Fibroblast of lung (primary cell): ENCODE results near the gene MEGF10.

ENCODE experiments used
- EZH2 ChIP-seq: IDR thresholded peaks from 2 replicates; pipeline ENCODE4 v1.5.1; 2012; ENCODE audit warnings: low read length, control low read depth, mild to moderate bottlenecking; ENCODE audit errors: missing control alignments
- TF ChIP-seq, protein P1 (sequence below), 2 donors: IDR thresholded peaks in 1 of 2; conservative IDR thresholded peaks in 1 of 2; 1 replicate in 1 of 2; 2 replicates in 1 of 2; pipeline ENCODE4 v1.5.1; 2011 to 2012; ENCODE audit warnings: low read length in 2 of 2, control low read depth in 1 of 2, inconsistent platforms in 1 of 2, low read depth in 1 of 2, mild to moderate bottlenecking in 1 of 2

GRCh38 chr5:127330116-127330515 is 39.5 kb downstream of the MEGF10 start:
- TF ChIP-seq, protein P1, sequence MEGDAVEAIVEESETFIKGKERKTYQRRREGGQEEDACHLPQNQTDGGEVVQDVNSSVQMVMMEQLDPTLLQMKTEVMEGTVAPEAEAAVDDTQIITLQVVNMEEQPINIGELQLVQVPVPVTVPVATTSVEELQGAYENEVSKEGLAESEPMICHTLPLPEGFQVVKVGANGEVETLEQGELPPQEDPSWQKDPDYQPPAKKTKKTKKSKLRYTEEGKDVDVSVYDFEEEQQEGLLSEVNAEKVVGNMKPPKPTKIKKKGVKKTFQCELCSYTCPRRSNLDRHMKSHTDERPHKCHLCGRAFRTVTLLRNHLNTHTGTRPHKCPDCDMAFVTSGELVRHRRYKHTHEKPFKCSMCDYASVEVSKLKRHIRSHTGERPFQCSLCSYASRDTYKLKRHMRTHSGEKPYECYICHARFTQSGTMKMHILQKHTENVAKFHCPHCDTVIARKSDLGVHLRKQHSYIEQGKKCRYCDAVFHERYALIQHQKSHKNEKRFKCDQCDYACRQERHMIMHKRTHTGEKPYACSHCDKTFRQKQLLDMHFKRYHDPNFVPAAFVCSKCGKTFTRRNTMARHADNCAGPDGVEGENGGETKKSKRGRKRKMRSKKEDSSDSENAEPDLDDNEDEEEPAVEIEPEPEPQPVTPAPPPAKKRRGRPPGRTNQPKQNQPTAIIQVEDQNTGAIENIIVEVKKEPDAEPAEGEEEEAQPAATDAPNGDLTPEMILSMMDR (conservative IDR thresholded peaks at IDR 0.05 in 1 of 2, IDR thresholded peaks at IDR 0.05 in 1 of 2; ENCODE audit: low read depth in 1 of 2, low read length in 2 of 2), result no peak
- TF ChIP-seq EZH2, result no peak
